HG03045 (cell line): Measurements from ENCODE around the gene RTP4.
"Not testable (repeated sequence)": the region's sequence is repeated elsewhere in the genome, so short reads cannot be mapped to it uniquely, and the experiment has no call there.

Experiments used
- ATAC-seq: cut with Tn5 transposase; IDR thresholded peaks from one replicate; pipeline ENCODE4 v1.9.1; 2021; ENCODE audit warnings: mild to moderate bottlenecking, moderate library complexity; ENCODE audit not compliant: unreplicated experiment

The RTP4 gene

GRCh38 chr3:187367561-187368103, 553 bp upstream of the RTP4 start:
- ATAC-seq = peak; percentile 8

- peak; percentile 23 for ATAC-seq
Measured at GRCh38 chr3:187369089-187369447, 883 bp downstream of the RTP4 start.

DNA sequence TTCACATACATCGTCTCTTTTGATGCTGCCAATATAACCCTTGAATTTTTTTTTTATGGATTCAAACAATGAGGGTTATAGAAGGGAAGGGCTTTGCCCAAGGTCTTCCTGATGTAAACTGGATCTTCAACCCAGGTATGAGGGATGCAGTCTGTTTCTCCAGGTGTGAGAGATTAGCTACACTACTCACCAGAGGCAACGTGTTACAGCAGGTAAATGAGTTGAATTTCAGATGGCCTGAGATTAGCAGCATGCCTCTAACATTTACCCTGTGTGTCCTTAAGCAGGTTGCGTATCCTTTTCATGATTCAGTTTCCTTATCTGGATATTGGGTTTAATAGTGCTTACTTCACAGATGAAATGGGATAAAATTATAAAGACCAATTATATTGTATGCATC, 1.9 kb downstream of the RTP4 start:
- ATAC-seq = no peak

DNA sequence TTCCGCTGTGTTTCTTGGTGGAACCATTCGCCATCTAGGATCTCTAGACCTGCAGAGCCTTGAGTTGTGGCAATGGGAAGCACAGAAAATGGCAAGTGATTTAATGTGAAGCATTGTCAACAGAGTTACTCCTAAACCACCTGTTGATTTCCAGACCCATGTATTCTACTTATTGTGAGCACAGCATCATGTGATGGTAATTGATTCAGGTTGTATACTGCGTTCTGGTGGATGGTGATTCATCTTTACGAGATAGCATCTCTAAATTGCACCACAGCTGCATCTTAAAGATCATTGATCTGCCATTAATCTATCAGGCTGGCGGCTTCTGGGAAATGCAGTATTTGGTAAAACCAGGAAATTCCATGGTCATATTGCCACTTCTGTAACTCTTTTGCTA, 7.4 kb downstream of the RTP4 start:
- no peak for ATAC-seq

DNA sequence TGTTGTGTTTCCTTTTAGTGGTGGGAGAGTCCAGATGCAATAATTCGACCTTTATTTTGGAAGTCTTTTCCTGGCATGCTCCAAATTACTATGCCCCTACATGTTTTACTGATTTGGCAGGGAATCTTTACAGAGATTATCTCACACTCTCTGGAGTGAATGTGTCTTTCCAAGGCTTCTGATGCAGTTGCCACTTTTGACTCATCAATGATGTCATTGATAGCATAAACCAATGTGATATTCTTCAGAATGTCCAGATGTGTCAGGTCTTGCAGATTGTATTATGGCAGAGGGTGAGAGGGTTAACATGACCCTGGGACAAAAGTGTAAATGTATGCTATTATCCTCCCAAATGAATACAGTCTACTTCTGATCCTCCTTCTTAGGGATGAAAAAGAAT, 9.7 kb downstream of the RTP4 start:
- no peak for ATAC-seq

DNA sequence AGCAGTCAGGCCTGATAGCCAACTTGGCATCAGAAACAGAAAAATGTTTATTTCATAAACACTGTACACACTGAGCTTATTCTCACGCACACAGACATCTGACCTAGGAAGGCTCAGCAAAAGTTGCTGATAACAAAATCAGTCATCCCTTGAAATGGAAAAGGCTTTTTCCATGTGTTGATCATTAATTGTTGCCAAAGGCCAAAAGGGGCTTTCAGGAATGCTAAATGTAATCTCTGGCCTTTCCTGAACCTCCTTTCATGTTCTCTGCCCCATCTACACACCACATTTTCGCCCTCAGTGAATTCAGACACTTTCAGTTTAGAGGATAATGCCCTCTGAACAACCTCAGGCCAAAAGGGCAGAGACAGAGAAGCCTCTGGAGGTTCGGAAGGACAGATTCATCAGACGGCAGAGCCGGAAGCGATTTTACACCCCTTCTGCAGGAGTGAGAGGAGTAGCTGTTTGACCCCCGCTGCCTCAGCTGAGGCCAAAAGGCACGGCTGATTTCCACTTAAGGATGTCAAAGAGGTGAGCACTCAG, 14.5 kb downstream of the RTP4 start:
- no peak for ATAC-seq

DNA sequence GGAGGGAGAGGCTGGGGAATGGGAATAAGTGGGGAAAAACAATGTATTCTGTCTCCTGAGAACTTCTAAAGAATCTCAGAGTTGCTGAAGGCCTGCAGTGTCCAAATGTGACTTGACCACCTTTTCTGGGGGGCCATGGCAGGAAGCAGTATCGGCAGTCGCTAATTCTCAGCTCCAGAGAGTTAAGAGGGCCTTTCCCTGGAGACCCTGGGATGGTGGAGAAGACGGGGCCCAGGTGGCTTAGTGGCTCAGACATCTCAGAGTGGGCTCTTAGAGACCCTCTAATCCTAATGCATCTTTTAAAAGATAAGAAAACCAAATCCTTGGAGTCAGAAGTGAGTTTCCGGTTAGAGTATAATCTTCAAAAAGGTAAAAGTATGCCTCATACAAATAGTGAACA, 15.1 kb downstream of the RTP4 start:
- ATAC-seq = no peak

- no peak for ATAC-seq
Measured at GRCh38 chr3:187385296-187385695, 17.1 kb downstream of the RTP4 start.

DNA sequence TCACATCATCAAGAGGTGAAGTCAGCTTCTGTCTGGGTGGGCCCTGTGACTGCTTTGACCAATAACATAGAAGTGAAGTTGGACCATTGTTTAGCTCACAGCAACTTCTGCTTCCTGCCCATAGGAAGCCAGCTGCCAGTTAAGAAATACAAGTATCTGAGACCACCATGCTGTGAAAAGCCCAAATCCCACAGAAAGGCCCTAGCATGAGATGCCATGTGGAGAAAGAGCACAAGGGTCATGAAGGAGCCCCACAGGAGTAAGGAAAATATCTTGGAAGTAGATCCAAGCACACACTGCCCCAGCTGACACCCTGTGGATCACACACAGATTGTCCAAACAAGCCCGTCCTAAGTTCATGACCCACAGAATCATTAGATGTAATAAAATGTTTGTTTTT, 28.5 kb downstream of the RTP4 start:
- ATAC-seq = no peak

- no peak for ATAC-seq
Measured at GRCh38 chr3:187398955-187399354, 30.8 kb downstream of the RTP4 start.

- no peak for ATAC-seq
Measured at GRCh38 chr3:187400756-187401155, 32.6 kb downstream of the RTP4 start.

DNA sequence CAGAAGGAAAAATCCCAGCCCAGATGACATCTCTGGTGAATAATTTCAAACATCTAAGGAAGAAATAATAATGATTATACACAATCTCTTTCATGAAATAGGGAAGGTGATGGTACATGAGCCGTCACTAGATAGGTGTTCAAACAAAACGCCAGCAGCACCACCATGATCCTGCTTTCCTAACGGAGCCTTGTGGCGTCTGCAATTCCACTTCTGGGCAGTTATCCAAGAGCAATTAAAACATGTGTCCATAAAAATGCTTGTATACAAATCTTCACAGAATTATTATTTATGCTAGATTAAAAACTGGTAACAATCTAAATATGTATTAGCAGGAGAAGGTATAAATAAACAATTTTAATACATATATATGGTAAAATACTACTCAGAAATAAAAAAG, 33.7 kb downstream of the RTP4 start:
- ATAC-seq = no peak

DNA sequence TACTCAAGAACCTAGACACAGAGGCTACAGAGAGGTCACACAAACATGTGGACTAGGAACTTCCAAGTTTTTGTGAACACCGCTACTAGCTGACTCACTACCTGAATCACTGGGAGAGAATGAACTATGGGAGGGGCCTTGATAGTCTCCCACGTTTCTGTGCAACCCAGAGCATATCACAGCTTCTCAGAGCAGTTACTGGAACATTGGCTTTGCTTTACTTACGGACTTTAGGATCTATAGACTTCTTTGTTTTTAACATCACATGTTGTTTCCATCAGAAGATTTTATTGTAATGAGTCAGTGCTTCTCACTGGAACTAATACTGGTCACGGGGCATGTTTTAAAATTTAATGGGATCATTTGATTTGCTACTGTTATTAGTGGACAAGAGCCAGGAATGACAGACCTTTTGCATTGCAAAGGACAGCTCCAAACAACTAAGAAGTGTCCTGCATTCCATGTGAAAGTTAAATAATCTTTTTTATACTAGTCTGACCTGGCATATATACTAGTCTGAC, 35.6 kb downstream of the RTP4 start:
- ATAC-seq = no peak

GRCh38 chr3:187406927-187407326, 38.7 kb downstream of the RTP4 start:
- ATAC-seq = no peak

- ATAC-seq = not testable (repeated sequence)
Measured at GRCh38 chr3:187411991-187412781, 44.0 kb downstream of the RTP4 start.
